ENCODE data around the gene TRIM8. TPM values are rescaled to one million over a fixed set of nuclear protein-coding genes. Genes with fewer than 3 reads are reported as not detected.

TRIM8 gene
- total and polyA plus RNA-seq, 2 experiments from 2014 or later, result 59.8 to 130 TPM

GRCh38 chr10:102626026-102626685, 18.1 kb upstream of the TRIM8 start:
- H3K9me3 ChIP-seq (ENCODE audit: low read depth), result no peaks in the 10 kb centered on the region
- no peaks in the 10 kb centered on the region for H3K27me3 ChIP-seq
- no peak overlapping the region for H3K4me3 ChIP-seq
- H3K4me1 ChIP-seq (ENCODE audit: low read depth), result peaks cover 84% of the 10 kb centered on the region
- H3K27ac ChIP-seq, result peak overlapping the region; percentile 94
- no peak for DNase-seq (ENCODE audit: low read depth in 1 of 2, low spot score in 1 of 2)
- TF ChIP-seq CTCF (IDR thresholded peaks at IDR 0.05; ENCODE audit: low read depth, low read length), result no peak
- no peaks in the 10 kb centered on the region for H3K36me3 ChIP-seq

DNA sequence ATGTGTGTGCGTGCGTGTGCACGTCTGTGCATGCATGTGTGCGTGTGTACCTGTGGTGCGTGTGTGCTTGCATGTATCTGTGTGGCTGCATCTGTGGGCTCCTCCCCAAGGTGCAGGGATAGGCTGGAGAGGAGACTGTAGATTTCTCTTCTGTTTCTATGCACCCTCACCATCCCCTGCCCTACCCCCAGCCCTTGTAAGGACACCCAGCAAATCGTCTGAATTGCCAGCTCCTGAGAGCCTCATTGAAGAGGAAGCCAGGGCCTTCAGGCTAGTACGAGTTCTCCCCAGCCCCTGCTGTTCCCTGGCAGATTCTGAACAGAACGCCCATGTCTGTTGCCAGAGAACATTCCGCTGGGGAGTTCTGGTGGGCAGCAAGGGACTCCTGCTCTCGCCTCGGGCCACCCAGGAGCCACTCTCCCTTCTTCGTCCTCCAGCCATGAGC, 17.0 kb upstream of the TRIM8 start:
- no peak for TF ChIP-seq CTCF (IDR thresholded peaks at IDR 0.05; ENCODE audit: low read depth, low read length)
- Histone ChIP-seq H3K36me3 (no peaks in the 10 kb centered on the region), H3K27ac (peak overlapping the region; percentile 94), H3K4me1 (ENCODE audit: low read depth) (peaks cover 79% of the 10 kb centered on the region), H3K4me3 (no peak overlapping the region), H3K9me3 (ENCODE audit: low read depth) (no peaks in the 10 kb centered on the region), H3K27me3 (no peaks in the 10 kb centered on the region)
- DNase-seq (ENCODE audit: low read depth in 1 of 2, low spot score in 1 of 2), result peak in 1 of 2 donors; percentile 42

DNA sequence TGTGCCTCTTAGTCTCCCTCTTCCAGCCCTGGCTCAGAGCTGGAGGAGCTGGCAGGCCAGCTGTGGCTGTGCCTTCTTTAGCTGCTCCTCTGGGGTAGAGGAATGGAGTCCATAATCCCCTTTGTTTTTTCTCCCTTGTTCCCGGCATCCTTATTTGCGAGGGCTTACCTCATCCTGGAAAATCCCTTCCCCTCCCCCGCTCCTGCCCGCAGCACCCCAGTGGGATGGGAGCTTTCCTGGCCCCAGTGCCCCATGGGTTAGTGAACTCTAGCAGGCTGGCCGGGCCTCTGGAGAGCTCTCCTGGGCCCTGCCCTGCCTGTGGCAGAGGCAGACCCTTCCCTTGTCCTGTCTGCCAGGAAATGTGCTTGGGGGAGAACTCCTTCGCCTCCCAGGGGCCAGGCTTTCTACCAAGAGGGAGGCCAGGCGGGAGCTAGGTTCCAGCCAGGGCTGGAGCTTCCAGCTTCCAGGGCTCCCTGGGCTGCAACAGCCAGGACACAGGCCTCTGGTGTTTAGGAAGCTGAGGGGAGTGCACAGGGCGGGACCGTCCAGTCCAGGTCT, 16.5 kb upstream of the TRIM8 start:
- no peak for TF ChIP-seq CTCF (IDR thresholded peaks at IDR 0.05; ENCODE audit: low read depth, low read length)
- Histone ChIP-seq H3K36me3 (no peaks in the 10 kb centered on the region), H3K4me1 (ENCODE audit: low read depth) (peaks cover 82% of the 10 kb centered on the region), H3K27me3 (no peaks in the 10 kb centered on the region), H3K4me3 (no peak overlapping the region), H3K27ac (peak overlapping the region; percentile 94), H3K9me3 (ENCODE audit: low read depth) (no peaks in the 10 kb centered on the region)
- DNase-seq (ENCODE audit: low read depth in 1 of 2, low spot score in 1 of 2), result peak in 1 of 2 donors; percentile 87

- TF ChIP-seq CTCF (IDR thresholded peaks at IDR 0.05; ENCODE audit: low read depth, low read length), result peak; percentile 26
- Histone ChIP-seq H3K4me1 (ENCODE audit: low read depth) (peaks cover 88% of the 10 kb centered on the region), H3K4me3 (no peak overlapping the region), H3K27ac (peak overlapping the region; percentile 94), H3K36me3 (no peaks in the 10 kb centered on the region), H3K27me3 (no peaks in the 10 kb centered on the region), H3K9me3 (ENCODE audit: low read depth) (no peaks in the 10 kb centered on the region)
- DNase-seq (ENCODE audit: low read depth in 1 of 2, low spot score in 1 of 2), result peak in 1 of 2 donors; percentile 47
Observed at GRCh38 chr10:102628451-102628911, 15.8 kb upstream of the TRIM8 start.

DNA sequence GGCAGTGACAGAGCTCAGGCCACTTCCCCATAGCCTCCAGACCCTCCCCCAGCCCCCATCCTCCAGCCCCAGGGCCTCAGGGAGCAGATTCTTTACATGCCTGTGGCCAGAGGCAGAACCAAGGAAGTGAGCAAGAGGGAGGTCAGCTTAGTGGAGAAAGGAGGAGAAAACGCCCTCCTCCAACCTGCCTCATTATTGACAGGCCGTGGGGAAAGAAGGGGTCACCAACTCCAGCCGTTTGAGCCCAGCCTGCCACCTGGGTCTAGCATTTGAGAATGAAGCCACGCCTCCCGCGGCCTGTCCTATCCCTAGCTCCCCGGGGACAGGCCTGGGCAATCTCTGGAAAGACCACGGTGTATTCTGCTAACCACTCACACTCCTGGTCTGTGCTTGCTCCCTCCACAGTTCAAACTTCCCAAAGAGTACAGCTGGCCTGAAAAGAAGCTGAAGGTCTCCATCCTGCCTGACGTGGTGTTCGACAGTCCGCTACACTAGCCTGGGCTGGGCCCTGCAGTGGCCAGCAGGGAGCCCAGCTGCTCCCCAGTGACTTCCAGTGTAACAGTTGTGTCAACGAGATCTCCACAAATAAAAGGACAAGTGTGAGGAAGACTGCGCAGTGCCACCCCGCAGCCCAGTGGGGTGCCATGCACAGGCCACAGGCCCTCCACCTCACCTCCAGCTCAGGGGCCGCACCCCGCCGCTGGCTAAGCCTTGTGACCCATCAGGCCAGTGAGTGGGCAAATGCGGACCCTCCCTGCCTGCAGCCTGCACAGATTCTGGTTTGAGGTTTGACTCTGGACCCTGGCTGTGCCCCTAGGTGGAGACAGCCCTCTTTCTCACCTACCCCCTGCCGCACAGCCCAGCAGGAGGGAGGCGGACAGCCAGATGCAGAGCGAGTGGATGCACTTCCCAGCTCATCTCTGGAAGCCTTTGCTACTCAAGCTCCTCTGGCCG, 14.3 kb upstream of the TRIM8 start:
- peak; percentile 3 for TF ChIP-seq CTCF (IDR thresholded peaks at IDR 0.05; ENCODE audit: low read depth, low read length)
- Histone ChIP-seq H3K27me3 (no peaks in the 10 kb centered on the region), H3K36me3 (no peaks in the 10 kb centered on the region), H3K27ac (peak overlapping the region; percentile 94), H3K4me1 (ENCODE audit: low read depth) (peaks cover 89% of the 10 kb centered on the region), H3K4me3 (no peak overlapping the region), H3K9me3 (ENCODE audit: low read depth) (no peaks in the 10 kb centered on the region)
- DNase-seq (ENCODE audit: low read depth in 1 of 2, low spot score in 1 of 2), result peak; percentile 83 to 93
